IPS-NIHi11 (cell line): ENCODE data around the gene BTNL9.
"Not testable (repeated sequence)": the region's sequence is repeated elsewhere in the genome, so short reads cannot be mapped to it uniquely, and the experiment has no call there.

Source experiments
- DNase-seq: peaks from one replicate; pipeline ENCODE4 v3.0.0; 2012; ENCODE audit warnings: mixed read lengths, low spot score

Gene BTNL9

GRCh38 chr5:181100121-181100875, 60.2 kb downstream of the BTNL9 start:
- DNase-seq = no peak

GRCh38 chr5:181101030-181101641, 61.1 kb downstream of the BTNL9 start:
- DNase-seq = not testable (repeated sequence)

GRCh38 chr5:181101930-181102674, 62.0 kb downstream of the BTNL9 start:
- DNase-seq = not testable (repeated sequence)

- DNase-seq = not testable (repeated sequence)
Observed at GRCh38 chr5:181104259-181104568, 64.1 kb downstream of the BTNL9 start.

GRCh38 chr5:181104606-181105390, 64.7 kb downstream of the BTNL9 start:
- not testable (repeated sequence) for DNase-seq

- no peak for DNase-seq
Observed at GRCh38 chr5:181105391-181106025, 65.4 kb downstream of the BTNL9 start.

GRCh38 chr5:181107699-181108098, 67.6 kb downstream of the BTNL9 start:
- no peak for DNase-seq

- DNase-seq = no peak
Observed at GRCh38 chr5:181108578-181109165, 68.6 kb downstream of the BTNL9 start.

- peak; percentile 49 for DNase-seq
Observed at GRCh38 chr5:181109489-181110013, 69.5 kb downstream of the BTNL9 start.

- DNase-seq = no peak
Observed at GRCh38 chr5:181111010-181111409, 70.9 kb downstream of the BTNL9 start.
